Measurements from ENCODE around the gene SYT2.

The SYT2 gene

DNA sequence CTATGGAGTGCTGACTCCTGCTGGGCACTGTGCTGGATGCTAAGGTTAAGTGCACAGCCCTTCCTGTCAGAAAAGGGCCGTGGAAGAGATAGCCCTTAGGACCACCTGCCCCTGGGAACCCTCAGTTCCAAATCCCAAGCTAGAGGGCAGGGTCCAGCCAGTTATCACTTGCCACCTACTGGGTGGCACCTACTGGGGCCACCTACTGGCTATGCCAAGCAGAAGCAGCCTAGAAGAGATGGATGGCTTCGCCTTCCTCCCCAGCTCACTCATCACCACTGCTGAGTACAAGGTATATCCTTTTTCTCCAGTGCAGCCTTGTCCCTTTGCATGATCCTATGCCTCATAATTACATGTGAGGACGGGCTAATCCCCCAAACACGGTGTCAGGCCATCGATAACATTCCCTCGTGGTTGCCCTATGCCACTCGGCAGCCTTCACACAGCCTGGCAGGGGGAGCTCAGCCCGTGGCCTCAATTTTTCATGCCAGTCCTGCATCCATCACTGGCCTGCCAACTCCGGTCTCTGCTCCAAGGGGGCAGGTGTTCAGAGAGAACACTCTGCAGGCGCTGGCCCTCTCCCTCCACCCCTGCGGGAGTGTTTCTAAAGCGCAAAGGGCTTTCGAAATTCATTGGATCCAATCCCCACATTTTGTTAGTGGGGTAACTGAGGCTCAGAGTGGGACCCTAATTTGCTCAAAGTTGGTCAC lies 49.0 kb downstream of the SYT2 start:
- in situ Hi-C loops (cut with MboI; ENCODE audit: low sequenced_read_pairs, unreplicated experiment): no loop called here
- no peak for DNase-seq (ENCODE audit: low spot score)
- TF ChIP-seq, protein P1, sequence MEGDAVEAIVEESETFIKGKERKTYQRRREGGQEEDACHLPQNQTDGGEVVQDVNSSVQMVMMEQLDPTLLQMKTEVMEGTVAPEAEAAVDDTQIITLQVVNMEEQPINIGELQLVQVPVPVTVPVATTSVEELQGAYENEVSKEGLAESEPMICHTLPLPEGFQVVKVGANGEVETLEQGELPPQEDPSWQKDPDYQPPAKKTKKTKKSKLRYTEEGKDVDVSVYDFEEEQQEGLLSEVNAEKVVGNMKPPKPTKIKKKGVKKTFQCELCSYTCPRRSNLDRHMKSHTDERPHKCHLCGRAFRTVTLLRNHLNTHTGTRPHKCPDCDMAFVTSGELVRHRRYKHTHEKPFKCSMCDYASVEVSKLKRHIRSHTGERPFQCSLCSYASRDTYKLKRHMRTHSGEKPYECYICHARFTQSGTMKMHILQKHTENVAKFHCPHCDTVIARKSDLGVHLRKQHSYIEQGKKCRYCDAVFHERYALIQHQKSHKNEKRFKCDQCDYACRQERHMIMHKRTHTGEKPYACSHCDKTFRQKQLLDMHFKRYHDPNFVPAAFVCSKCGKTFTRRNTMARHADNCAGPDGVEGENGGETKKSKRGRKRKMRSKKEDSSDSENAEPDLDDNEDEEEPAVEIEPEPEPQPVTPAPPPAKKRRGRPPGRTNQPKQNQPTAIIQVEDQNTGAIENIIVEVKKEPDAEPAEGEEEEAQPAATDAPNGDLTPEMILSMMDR (IDR thresholded peaks at IDR 0.05; ENCODE audit: borderline replicate concordance, control extremely low read depth, extremely low read depth, insufficient read depth, missing control alignments): peak; percentile 31

DNA sequence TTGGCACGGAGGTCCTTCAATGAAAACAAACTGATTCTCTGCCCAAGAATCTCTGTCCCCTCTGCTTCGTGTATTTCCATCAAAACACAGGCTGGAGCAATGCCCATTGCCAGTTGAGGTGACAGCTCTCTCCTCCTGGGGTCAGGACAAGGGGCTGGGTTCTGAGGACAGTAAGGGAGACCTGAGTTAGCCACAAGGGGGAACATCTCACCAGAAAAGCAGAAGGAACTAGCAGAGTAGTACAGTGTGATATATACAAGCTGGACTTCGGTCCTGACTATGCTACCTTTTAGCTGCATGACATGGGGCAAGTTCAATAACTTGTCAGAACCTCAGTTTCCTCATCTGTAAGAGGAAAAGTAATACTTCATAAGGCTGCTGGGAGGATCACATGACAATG lies 50.3 kb downstream of the SYT2 start:
- in situ Hi-C loops (cut with MboI; ENCODE audit: low sequenced_read_pairs, unreplicated experiment): no loop called here
- DNase-seq (ENCODE audit: low spot score): no peak

DNA sequence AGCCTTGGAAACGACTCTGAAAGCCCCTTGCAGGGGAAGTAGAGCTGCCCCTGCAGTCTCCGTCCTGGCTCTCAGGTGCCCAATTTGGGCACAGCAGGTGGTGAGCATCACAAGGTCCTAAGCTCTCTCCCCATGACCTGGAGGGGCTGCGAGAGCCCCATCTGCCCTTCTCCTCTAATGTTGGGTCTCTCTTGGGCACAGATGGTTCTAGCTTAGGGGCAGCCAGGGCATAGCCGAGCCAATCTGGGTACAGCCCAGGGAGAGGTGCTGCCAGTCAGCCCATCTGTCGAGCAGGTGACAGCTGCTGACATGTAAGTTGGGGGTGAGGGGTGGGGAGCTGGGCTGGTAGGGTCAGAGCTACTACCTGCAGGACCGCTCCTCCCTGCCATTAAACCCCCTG lies 50.7 kb downstream of the SYT2 start:
- in situ Hi-C loops (cut with MboI; ENCODE audit: low sequenced_read_pairs, unreplicated experiment): no loop called here
- TF ChIP-seq, protein P1 (IDR thresholded peaks at IDR 0.05; ENCODE audit: borderline replicate concordance, control extremely low read depth, extremely low read depth, insufficient read depth, missing control alignments): no peak
- no peak for DNase-seq (ENCODE audit: low spot score)

More for the DNA sequence above, 50.3 kb downstream of the SYT2 start:
- TF ChIP-seq, protein P1 (IDR thresholded peaks at IDR 0.05; ENCODE audit: borderline replicate concordance, control extremely low read depth, extremely low read depth, insufficient read depth, missing control alignments): no peak

DNA sequence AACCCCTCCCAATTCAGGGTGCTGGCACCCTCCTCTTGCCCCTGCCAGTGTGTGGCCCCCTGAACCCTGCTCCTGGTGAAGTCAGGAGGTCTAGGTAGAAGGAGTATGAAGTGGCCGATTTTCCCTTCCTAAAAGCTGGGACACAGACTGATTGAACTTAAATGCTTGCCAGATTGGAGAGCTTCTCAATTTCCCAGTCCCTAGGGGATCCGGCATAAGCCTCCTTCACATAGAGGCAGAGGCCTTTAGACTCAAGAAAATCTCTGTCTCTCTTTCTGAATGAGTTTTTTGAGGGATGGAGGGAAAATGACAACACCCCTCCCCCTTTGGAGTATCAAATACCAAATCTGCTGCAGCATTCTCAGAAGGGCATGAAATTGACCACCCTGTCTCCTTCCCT lies 51.5 kb downstream of the SYT2 start:
- in situ Hi-C loops (cut with MboI; ENCODE audit: low sequenced_read_pairs, unreplicated experiment): no loop called here
- DNase-seq (ENCODE audit: low spot score): no peak
- TF ChIP-seq, protein P1 (IDR thresholded peaks at IDR 0.05; ENCODE audit: borderline replicate concordance, control extremely low read depth, extremely low read depth, insufficient read depth, missing control alignments): no peak

DNA sequence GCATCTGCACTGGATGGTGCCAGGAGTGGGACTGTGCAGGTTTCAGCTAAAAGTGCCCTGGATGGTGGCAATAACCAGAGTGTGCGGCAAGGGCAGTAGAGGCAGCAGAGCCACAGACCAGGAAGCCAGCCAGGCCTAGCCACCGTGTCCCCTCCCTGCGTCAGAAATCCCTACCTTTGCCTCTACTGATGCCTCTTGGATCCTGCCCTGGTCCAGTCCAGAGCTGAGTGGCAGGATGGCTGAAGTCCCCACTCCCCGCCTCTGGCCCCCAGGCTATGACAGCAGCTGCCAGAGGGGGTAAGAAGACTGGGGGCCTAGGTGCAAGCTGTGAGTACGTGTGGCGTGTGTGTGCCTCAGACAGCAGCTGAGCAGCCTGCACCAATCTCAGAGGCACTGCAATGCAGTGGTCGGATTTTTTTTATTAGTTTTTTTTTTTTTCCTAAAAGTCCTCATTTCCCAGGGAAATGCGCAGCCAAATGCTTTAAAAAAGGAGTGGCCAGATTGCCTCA lies 51.9 kb downstream of the SYT2 start:
- in situ Hi-C loops (cut with MboI; ENCODE audit: low sequenced_read_pairs, unreplicated experiment): no loop called here
- DNase-seq (ENCODE audit: low spot score): no peak
- TF ChIP-seq, protein P1 (IDR thresholded peaks at IDR 0.05; ENCODE audit: borderline replicate concordance, control extremely low read depth, extremely low read depth, insufficient read depth, missing control alignments): no peak

DNA sequence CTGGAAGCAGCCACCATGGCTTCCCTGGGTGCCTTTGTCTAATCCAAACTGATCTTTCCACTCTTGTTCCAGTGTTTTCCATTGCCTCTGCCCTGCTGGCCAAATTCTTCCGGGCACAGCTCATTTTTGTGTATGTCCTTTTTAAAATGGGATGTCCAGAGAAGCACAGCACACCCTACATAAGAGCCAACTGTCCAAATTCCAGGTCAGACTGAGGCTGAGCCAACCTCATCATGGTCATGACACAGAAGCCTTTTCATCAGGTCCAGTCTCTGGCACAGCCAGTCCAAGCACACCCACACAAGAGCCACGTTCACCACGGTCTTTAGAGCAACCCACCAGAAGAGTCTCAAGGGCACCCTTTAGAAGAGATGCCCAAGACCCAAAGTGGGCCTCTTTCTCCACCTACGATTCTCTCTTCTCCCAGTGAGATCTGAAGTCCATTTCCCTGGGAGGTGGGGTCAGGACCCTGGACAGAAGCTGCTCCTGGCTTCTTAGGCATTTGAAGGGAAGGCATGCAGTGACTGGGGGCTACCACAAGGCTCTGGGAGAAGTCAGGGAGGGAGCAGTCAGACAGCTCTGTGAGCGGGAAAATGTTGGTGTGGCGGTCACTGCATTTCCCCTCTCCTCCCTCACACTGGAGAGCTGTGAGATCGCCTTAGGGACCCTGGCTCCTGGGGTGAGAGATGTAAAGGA lies 53.2 kb downstream of the SYT2 start:
- no peak for DNase-seq (ENCODE audit: low spot score)
- in situ Hi-C loops (cut with MboI; ENCODE audit: low sequenced_read_pairs, unreplicated experiment): no loop called here
- TF ChIP-seq, protein P1 (IDR thresholded peaks at IDR 0.05; ENCODE audit: borderline replicate concordance, control extremely low read depth, extremely low read depth, insufficient read depth, missing control alignments): no peak
